CD4-positive, CD25-positive, alpha-beta regulatory T cell (primary cell): ENCODE data around the gene TEKT5. TPM values are rescaled to one million over a fixed set of nuclear protein-coding genes. Genes with fewer than 3 reads are reported as not detected.
A peak's percentile ranks its signal among the peaks of the same experiment; 100 is the strongest.
"Not testable (repeated sequence)": the region's sequence is repeated elsewhere in the genome, so short reads cannot be mapped to it uniquely, and the experiment has no call there.

Source experiments
- ATAC-seq, 2 donors: fragments of 150-1000 bp; cut with Tn5 transposase; one replicate each; pipeline ENCODE4 v1.10.0; 2021; ENCODE audit warnings: low read depth in 2 of 2, moderate number of reproducible peaks in 2 of 2, moderate library complexity in 1 of 2
- DNase-seq, 3 donors: peaks; one replicate each; pipeline versions ENCODE4 v3.0.0 to v3.0.0-alpha.2; 2012 to 2022; ENCODE audit warnings: mixed read lengths in 1 of 3
- H3K27ac ChIP-seq: one replicate; pipeline ENCODE4 v1.7.0; 2013; ENCODE audit warnings: mild to moderate bottlenecking, low read length; ENCODE audit not compliant: insufficient read depth, poor library complexity, severe bottlenecking
- H3K27me3 ChIP-seq: one replicate; pipeline ENCODE4 v1.7.0; 2013; ENCODE audit warnings: low read length; ENCODE audit not compliant: control insufficient read depth, insufficient read depth
- H3K36me3 ChIP-seq: one replicate; pipeline ENCODE4 v1.7.0; 2013; ENCODE audit warnings: mild to moderate bottlenecking, low read length, moderate library complexity; ENCODE audit not compliant: control insufficient read depth, insufficient read depth
- H3K4me1 ChIP-seq: 2 replicates; pipeline ENCODE4 v1.7.0; 2013; ENCODE audit warnings: mild to moderate bottlenecking, low read length; ENCODE audit not compliant: insufficient read depth, control insufficient read depth, poor library complexity, severe bottlenecking
- H3K4me3 ChIP-seq: one replicate; pipeline ENCODE4 v1.7.0; 2013; ENCODE audit warnings: low read depth, mild to moderate bottlenecking, low read length, moderate library complexity
- H3K9me3 ChIP-seq, 2 experiments: 1 replicate in 1 of 2; 2 replicates in 1 of 2; pipeline ENCODE4 v1.7.0; 2013; ENCODE audit warnings: low read length in 2 of 2, mild to moderate bottlenecking in 1 of 2, moderate library complexity in 1 of 2; ENCODE audit not compliant: control insufficient read depth in 2 of 2
- H3K27ac Mint-ChIP-seq, 3 donors: one replicate each; pipeline ENCODE4 v1.8.0; 2020 to 2022; ENCODE audit warnings: mild to moderate bottlenecking in 3 of 3, mixed read lengths in 3 of 3, moderate library complexity in 2 of 3
- H3K27me3 Mint-ChIP-seq: one replicate; pipeline ENCODE4 v1.8.0; 2022; ENCODE audit warnings: mild to moderate bottlenecking, mixed read lengths
- H3K36me3 Mint-ChIP-seq: one replicate; pipeline ENCODE4 v1.8.0; 2020; ENCODE audit warnings: mixed read lengths
- H3K4me1 Mint-ChIP-seq, 4 donors: one replicate each; pipeline ENCODE4 v1.8.0; 2020 to 2022; ENCODE audit warnings: mixed read lengths in 4 of 4, mild to moderate bottlenecking in 1 of 4
- H3K4me3 Mint-ChIP-seq, 4 donors: one replicate each; pipeline ENCODE4 v1.8.0; 2020 to 2022; ENCODE audit warnings: mild to moderate bottlenecking in 4 of 4, mixed read lengths in 4 of 4, moderate library complexity in 3 of 4
- H3K9me3 Mint-ChIP-seq, 7 donors: one replicate each; pipeline ENCODE4 v1.8.0; 2020 to 2022; ENCODE audit warnings: mixed read lengths in 7 of 7, mild to moderate bottlenecking in 3 of 7, moderate library complexity in 2 of 7
- polyA plus RNA-seq, 4 donors: library from polyadenylated mRNA; unstranded; fragments of 300-500 nt; fragmentation: Illumina TruSeq; gene quantifications; one replicate each; pipeline ENCODE4 v1.2.3, GENCODE V29; 2021
- total RNA-seq: library from RNA; stranded (reverse); gene quantifications from one replicate; pipeline ENCODE4 v1.2.3, GENCODE V29; 2022

The TEKT5 gene
- total RNA-seq (not detected), polyA plus RNA-seq (under 1 TPM in 1 of 4 donors, not detected in 3; 0.24 TPM)

- H3K4me3 ChIP-seq = no peak within 1 kb of the TSS
- H3K27ac Mint-ChIP-seq = no peak within 1 kb of the TSS
- no peaks in the 10 kb centered on the region for H3K27me3 ChIP-seq
- H3K4me1 ChIP-seq = no peaks in the 10 kb centered on the region
- peaks cover 11% of the 10 kb centered on the region for H3K27me3 Mint-ChIP-seq
- H3K9me3 Mint-ChIP-seq = peaks cover 0 to 2% (median 0%) of the 10 kb centered on the region in 7 donors
- no peak within 1 kb of the TSS for H3K27ac ChIP-seq
- ATAC-seq = no peak
- no peak within 1 kb of the TSS for H3K4me3 Mint-ChIP-seq
- H3K9me3 ChIP-seq = no peaks in the 10 kb centered on the region
- no peaks in the 10 kb centered on the region for H3K4me1 Mint-ChIP-seq
- DNase-seq = no peak
- no peaks in the 10 kb centered on the region for H3K36me3 ChIP-seq
- no peaks in the 10 kb centered on the region for H3K36me3 Mint-ChIP-seq
Observed at GRCh38 chr16:10694830-10695229, at the start of gene TEKT5. Gene TEKT5 (minus strand): TSS chr16:10694930. CDS start chr16:10694873, 57 bp downstream.

- ATAC-seq (peak; percentile 93 to 95), DNase-seq (peak; percentile 98 to 99 (median 99))
- H3K27ac ChIP-seq = peak within 1 kb of the TSS; percentile 97
- peaks cover 9 to 32% (median 24%) of the 10 kb centered on the region in 4 donors for H3K4me1 Mint-ChIP-seq
- peak within 1 kb of the TSS; percentile 98 to 100 (median 99) for H3K27ac Mint-ChIP-seq
- H3K4me1 ChIP-seq = peaks cover 14% of the 10 kb centered on the region
- H3K9me3 Mint-ChIP-seq = peaks cover 0 to 2% (median 0%) of the 10 kb centered on the region in 7 donors
- H3K9me3 ChIP-seq = no peaks in the 10 kb centered on the region
- no peaks in the 10 kb centered on the region for H3K27me3 Mint-ChIP-seq
- peaks cover 20% of the 10 kb centered on the region for H3K36me3 ChIP-seq
- H3K4me3 ChIP-seq = peak within 1 kb of the TSS; percentile 88
- H3K27me3 ChIP-seq = no peaks in the 10 kb centered on the region
- H3K36me3 Mint-ChIP-seq = peaks cover 19% of the 10 kb centered on the region
- peak within 1 kb of the TSS; percentile 88 to 97 (median 96) for H3K4me3 Mint-ChIP-seq
Observed at GRCh38 chr16:10743610-10744369, 49.1 kb upstream of the TEKT5 start, which contains the start of gene NUBP1. Gene NUBP1 (plus strand): TSS chr16:10743842. CDS start chr16:10743864, 22 bp downstream.

GRCh38 chr16:10743227-10743609, 48.5 kb upstream of the TEKT5 start:
- Histone ChIP-seq H3K4me3 (peak overlapping the region; percentile 73), H3K27me3 (no peaks in the 10 kb centered on the region), H3K27ac (peak overlapping the region; percentile 97), H3K9me3 (no peaks in the 10 kb centered on the region), H3K4me1 (peaks cover 17% of the 10 kb centered on the region), H3K36me3 (peaks cover 16% of the 10 kb centered on the region)
- Mint-ChIP-seq H3K27me3 (no peaks in the 10 kb centered on the region), H3K4me3 (peak overlapping the region; percentile 88 to 97 (median 96)), H3K9me3 (peaks cover 0 to 2% (median 0%) of the 10 kb centered on the region in 7 donors), H3K27ac (peak overlapping the region; percentile 98 to 100 (median 99)), H3K36me3 (peaks cover 14% of the 10 kb centered on the region), H3K4me1 (peaks cover 9 to 32% (median 27%) of the 10 kb centered on the region in 4 donors)
- ATAC-seq (no peak), DNase-seq (no peak)

- H3K4me3 ChIP-seq = no peak overlapping the region
- ATAC-seq = no peak
Observed at GRCh38 chr16:10741844-10742243, 47.1 kb upstream of the TEKT5 start.

GRCh38 chr16:10741249-10741648, 46.5 kb upstream of the TEKT5 start:
- not testable (repeated sequence) for H3K27me3 ChIP-seq, H3K27ac ChIP-seq, H3K4me3 ChIP-seq, H3K36me3 ChIP-seq, H3K4me3 Mint-ChIP-seq, H3K9me3 Mint-ChIP-seq, ATAC-seq, H3K27me3 Mint-ChIP-seq, DNase-seq, H3K9me3 ChIP-seq
- Mint-ChIP-seq H3K4me1 (peaks cover 14 to 41% (median 31%) of the 10 kb centered on the region in 4 donors), H3K27ac (peak overlapping the region in 1 of 3 donors; percentile 89), H3K36me3 (peaks cover 11% of the 10 kb centered on the region)
- H3K4me1 ChIP-seq = peaks cover 28% of the 10 kb centered on the region

More at GRCh38 chr16:10741844-10742243, 47.1 kb upstream of the TEKT5 start:
- no peak for DNase-seq
- H3K4me3 Mint-ChIP-seq = no peak overlapping the region
- peaks cover 13 to 41% (median 32%) of the 10 kb centered on the region in 4 donors for H3K4me1 Mint-ChIP-seq
- peaks cover 11% of the 10 kb centered on the region for H3K36me3 Mint-ChIP-seq
- peaks cover 4% of the 10 kb centered on the region for H3K27me3 Mint-ChIP-seq
- peaks cover 0 to 2% (median 0%) of the 10 kb centered on the region in 7 donors for H3K9me3 Mint-ChIP-seq
- peak overlapping the region in 1 of 3 donors; percentile 20 for H3K27ac Mint-ChIP-seq
- Histone ChIP-seq H3K27ac (no peak overlapping the region), H3K4me1 (peaks cover 28% of the 10 kb centered on the region), H3K27me3 (no peaks in the 10 kb centered on the region), H3K9me3 (no peaks in the 10 kb centered on the region), H3K36me3 (peaks cover 3% of the 10 kb centered on the region)

GRCh38 chr16:10740845-10741208, 46.1 kb upstream of the TEKT5 start:
- Histone ChIP-seq H3K9me3 (no peaks in the 10 kb centered on the region), H3K27ac (no peak overlapping the region), H3K27me3 (no peaks in the 10 kb centered on the region), H3K4me1 (peaks cover 28% of the 10 kb centered on the region), H3K36me3 (no peaks in the 10 kb centered on the region), H3K4me3 (no peak overlapping the region)
- ATAC-seq (no peak), DNase-seq (no peak)
- peaks cover 0 to 2% (median 0%) of the 10 kb centered on the region in 7 donors for H3K9me3 Mint-ChIP-seq
- H3K27me3 Mint-ChIP-seq = peaks cover 4% of the 10 kb centered on the region
- peaks cover 14 to 38% (median 30%) of the 10 kb centered on the region in 4 donors for H3K4me1 Mint-ChIP-seq
- H3K27ac Mint-ChIP-seq = peak overlapping the region in 1 of 3 donors; percentile 89
- H3K36me3 Mint-ChIP-seq = peaks cover 9% of the 10 kb centered on the region
- no peak overlapping the region for H3K4me3 Mint-ChIP-seq

GRCh38 chr16:10740000-10740844, 45.5 kb upstream of the TEKT5 start:
- DNase-seq (no peak), ATAC-seq (no peak)
- no peak overlapping the region for H3K4me3 ChIP-seq
- peaks cover 8 to 32% (median 25%) of the 10 kb centered on the region in 4 donors for H3K4me1 Mint-ChIP-seq
- H3K4me1 ChIP-seq = peaks cover 28% of the 10 kb centered on the region
- H3K9me3 ChIP-seq = no peaks in the 10 kb centered on the region
- peaks cover 4% of the 10 kb centered on the region for H3K27me3 Mint-ChIP-seq
- H3K27ac ChIP-seq = no peak overlapping the region
- no peaks in the 10 kb centered on the region for H3K27me3 ChIP-seq
- no peaks in the 10 kb centered on the region for H3K36me3 ChIP-seq
- no peak overlapping the region for H3K4me3 Mint-ChIP-seq
- H3K36me3 Mint-ChIP-seq = peaks cover 4% of the 10 kb centered on the region
- H3K27ac Mint-ChIP-seq = peak overlapping the region in 1 of 3 donors; percentile 89
- H3K9me3 Mint-ChIP-seq = peaks cover 0 to 2% (median 0%) of the 10 kb centered on the region in 7 donors
